Measurements from ENCODE around the gene EEFSEC.

DNA sequence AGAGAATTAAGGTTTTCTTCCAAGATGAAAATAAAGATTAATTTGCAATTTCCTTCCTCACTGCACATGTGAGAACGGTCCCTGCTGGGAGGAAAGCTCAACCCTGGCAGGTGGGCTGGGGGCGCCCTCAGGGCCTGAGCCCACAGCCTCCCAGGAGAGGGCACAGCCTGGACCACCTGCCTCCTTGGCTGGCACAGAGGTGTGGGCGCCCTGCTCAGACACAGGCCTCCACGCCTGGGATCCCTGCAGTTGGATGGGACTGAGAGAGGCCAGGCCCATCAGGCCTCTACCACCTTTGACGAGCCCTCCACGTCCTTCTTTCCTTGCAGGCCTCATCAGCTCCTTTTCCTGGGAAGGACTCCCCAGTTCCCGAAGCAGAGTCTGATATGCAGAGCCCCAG lies 267.0 kb downstream of the EEFSEC start:
- TF ChIP-seq, protein P1, sequence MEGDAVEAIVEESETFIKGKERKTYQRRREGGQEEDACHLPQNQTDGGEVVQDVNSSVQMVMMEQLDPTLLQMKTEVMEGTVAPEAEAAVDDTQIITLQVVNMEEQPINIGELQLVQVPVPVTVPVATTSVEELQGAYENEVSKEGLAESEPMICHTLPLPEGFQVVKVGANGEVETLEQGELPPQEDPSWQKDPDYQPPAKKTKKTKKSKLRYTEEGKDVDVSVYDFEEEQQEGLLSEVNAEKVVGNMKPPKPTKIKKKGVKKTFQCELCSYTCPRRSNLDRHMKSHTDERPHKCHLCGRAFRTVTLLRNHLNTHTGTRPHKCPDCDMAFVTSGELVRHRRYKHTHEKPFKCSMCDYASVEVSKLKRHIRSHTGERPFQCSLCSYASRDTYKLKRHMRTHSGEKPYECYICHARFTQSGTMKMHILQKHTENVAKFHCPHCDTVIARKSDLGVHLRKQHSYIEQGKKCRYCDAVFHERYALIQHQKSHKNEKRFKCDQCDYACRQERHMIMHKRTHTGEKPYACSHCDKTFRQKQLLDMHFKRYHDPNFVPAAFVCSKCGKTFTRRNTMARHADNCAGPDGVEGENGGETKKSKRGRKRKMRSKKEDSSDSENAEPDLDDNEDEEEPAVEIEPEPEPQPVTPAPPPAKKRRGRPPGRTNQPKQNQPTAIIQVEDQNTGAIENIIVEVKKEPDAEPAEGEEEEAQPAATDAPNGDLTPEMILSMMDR (IDR thresholded peaks at IDR 0.05), result no peak
- TF ChIP-seq ZFX (IDR thresholded peaks at IDR 0.05; ENCODE audit: borderline replicate concordance), result no peak
